Panc1 (cell line): ENCODE data around the gene SMYD4. TPM values are rescaled to one million over a fixed set of nuclear protein-coding genes. Genes with fewer than 3 reads are reported as not detected.
A peak's percentile ranks its signal among the peaks of the same experiment; 100 is the strongest.

Experiments used
- ATAC-seq: fragments of 200-7000 bp; cut with Tn5 transposase; 2 replicates; pipeline ENCODE4 v1.9.1; 2020; ENCODE audit warnings: mild to moderate bottlenecking, moderate library complexity
- BruUV-seq: library from RNA; stranded (reverse); fragments of 400-500 nt; replicated peaks from 2 replicates; lab custom pipeline; 2021; lab: Mats Ljungman, UMichigan
- CTCF ChIA-PET: fragments of 300-600 bp; sonication (Branson Sonifier 250); formaldehyde crosslinking; loops from one replicate; lab custom pipeline; 2022; ENCODE audit warnings: antibody characterized with exemption; lab: Charles Lee
- POLR2A ChIA-PET: fragments of 300-600 bp; sonication (Branson Sonifier 250); formaldehyde crosslinking; loops from one replicate; lab custom pipeline; 2022; ENCODE audit warnings: antibody characterized with exemption; lab: Charles Lee
- DNase-seq: peaks from one replicate; pipeline ENCODE4 v3.0.0-alpha.2; 2010; ENCODE audit warnings: low read depth, low spot score
- H3K27ac ChIP-seq: 2 replicates; pipeline ENCODE4 v1.5.1; 2011; ENCODE audit warnings: mild to moderate bottlenecking, low read length, inconsistent platforms
- H3K27me3 ChIP-seq: fragments of 200-500 bp; sonication (Bioruptor generic); 2 replicates; pipeline ENCODE4 v1.6.0; 2014; ENCODE audit warnings: low read length, inconsistent platforms; ENCODE audit not compliant: control insufficient read depth, insufficient read depth
- H3K36me3 ChIP-seq: fragments of 200-500 bp; sonication (Bioruptor generic); 2 replicates; pipeline ENCODE4 v1.5.1; 2014; ENCODE audit warnings: inconsistent platforms, mild to moderate bottlenecking, low read length, moderate library complexity; ENCODE audit not compliant: control insufficient read depth, insufficient read depth
- H3K4me1 ChIP-seq: 2 replicates; pipeline ENCODE4 v1.5.1; 2011; ENCODE audit warnings: inconsistent platforms, mild to moderate bottlenecking, low read length, moderate library complexity; ENCODE audit not compliant: control insufficient read depth, insufficient read depth
- H3K4me3 ChIP-seq, 2 experiments: 2 replicates each; pipeline ENCODE4 v1.5.1; 2011 to 2012; ENCODE audit warnings: low read depth in 2 of 2, low read length in 2 of 2, mild to moderate bottlenecking in 2 of 2, inconsistent platforms in 1 of 2, moderate library complexity in 1 of 2
- H3K9me3 ChIP-seq: fragments of 200-500 bp; sonication (Bioruptor generic); 2 replicates; pipeline ENCODE4 v1.5.1; 2014; ENCODE audit warnings: low read depth, mild to moderate bottlenecking, inconsistent platforms, low read length, moderate library complexity; ENCODE audit not compliant: control insufficient read depth, insufficient read depth
- CTCF ChIP-seq: fragments of 450-650 bp; IDR thresholded peaks from 2 replicates; pipeline ENCODE4 v1.5.1; 2017; ENCODE audit warnings: mild to moderate bottlenecking
- POLR2AphosphoS5 ChIP-seq: IDR thresholded peaks from 2 replicates; pipeline ENCODE4 v1.6.1; 2012; ENCODE audit warnings: mild to moderate bottlenecking, low read depth, low read length, moderate library complexity
- REST ChIP-seq, 2 experiments: IDR thresholded peaks; 2 replicates each; pipeline ENCODE4 v1.6.1; 2011 to 2012; ENCODE audit warnings: low read depth in 2 of 2, control low read depth in 1 of 2, low read length in 1 of 2, mild to moderate bottlenecking in 1 of 2, moderate library complexity in 1 of 2; ENCODE audit not compliant: insufficient read depth in 1 of 2
- SIN3A ChIP-seq: IDR thresholded peaks from 2 replicates; pipeline ENCODE4 v1.6.1; 2012; ENCODE audit warnings: low read depth, mild to moderate bottlenecking, low read length, moderate library complexity, borderline replicate concordance; ENCODE audit not compliant: insufficient read depth
- TCF7L2 ChIP-seq: IDR thresholded peaks from 2 replicates; pipeline ENCODE4 v1.6.1; 2011; ENCODE audit warnings: mild to moderate bottlenecking, low read depth, low read length, inconsistent platforms
- in situ Hi-C: cut with HindIII; loops from 2 replicates; pipeline ENCODE4 v1.10.0; 2016; ENCODE audit warnings: low sequenced_read_pairs, low pct_unique_long_range_greater_than_20kb
- intact Hi-C: fragments of 100-400 bp; cut with micrococcal nuclease; formaldehyde crosslinking; loops from one replicate; pipeline ENCODE4 v1.10.0; 2022; ENCODE audit not compliant: unreplicated experiment
- total RNA-seq: library from RNA; stranded (reverse); gene quantifications from one replicate; pipeline ENCODE4 v1.2.1, GENCODE V29; 2021; ENCODE audit not compliant: unreplicated experiment

The SMYD4 gene
- total RNA-seq, 1 experiment from 2014 or later, result 17.1 TPM

GRCh38 chr17:1782171-1782567 is 47.5 kb downstream of the SMYD4 start:
- Histone ChIP-seq H3K4me1 (peaks cover 5% of the 10 kb centered on the region), H3K27me3 (no peaks in the 10 kb centered on the region), H3K9me3 (no peaks in the 10 kb centered on the region), H3K4me3 (no peak overlapping the region), H3K36me3 (no peaks in the 10 kb centered on the region; the same call in 1 of the 2 replicates), H3K27ac (no peak overlapping the region)
- POLR2A ChIA-PET, result no interaction called here
- no TSS peak for BruUV-seq
- in situ Hi-C loops, result no loop called here
- intact Hi-C loops, result loop anchor here (5.0 kb wide), 1 partner anchor 60 kb away; the partner anchor contains the start of gene WDR81
- ATAC-seq, result no peak
- no peak for TF ChIP-seq CTCF
- TF ChIP-seq REST (IDR thresholded peaks at IDR 0.05; ENCODE audit: insufficient read depth in 1 of 2, low read depth in 2 of 2, low read length in 1 of 2), result no peak
- no peak for TF ChIP-seq TCF7L2
- no peak for DNase-seq
- CTCF ChIA-PET, result interaction anchor here (0.6 to 2.6 kb wide), 2 partner anchors 28 to 61 kb away, joined by 3 to 16 read pairs; no protein-coding TSS in a partner anchor

- TSS peak; percentile 45 for BruUV-seq
- H3K9me3 ChIP-seq, result no peaks in the 10 kb centered on the region
- intact Hi-C loops (loop anchor here (5.0 kb wide), 1 partner anchor 57 kb away; the partner anchor contains the start of gene WDR81), in situ Hi-C loops (no loop called here)
- CTCF ChIA-PET, result no interaction called here
- H3K36me3 ChIP-seq, result no peaks in the 10 kb centered on the region; the same call in 1 of the 2 replicates
- POLR2A ChIA-PET, result interaction anchor here (0.6 kb wide), 1 partner anchor 100 kb away, joined by 3 read pairs; no protein-coding TSS in a partner anchor
- ATAC-seq (no peak), DNase-seq (no peak)
- H3K4me3 ChIP-seq, result no peak overlapping the region
- peaks cover 3% of the 10 kb centered on the region for H3K4me1 ChIP-seq
- H3K27me3 ChIP-seq, result no peaks in the 10 kb centered on the region
- no peak overlapping the region for H3K27ac ChIP-seq
- no peak for TF ChIP-seq POLR2AphosphoS5
- TF ChIP-seq REST (IDR thresholded peaks at IDR 0.05; ENCODE audit: insufficient read depth in 1 of 2, low read depth in 2 of 2, low read length in 1 of 2), result no peak
- no peak for TF ChIP-seq SIN3A
- TF ChIP-seq TCF7L2, result no peak
- no peak for TF ChIP-seq CTCF
These were observed 50.1 kb downstream of the SMYD4 start for GRCh38 chr17:1779571-1780131.
